Testis (tissue), 3 donors: ENCODE data around the gene RSAD2. TPM values are rescaled to one million over a fixed set of nuclear protein-coding genes. Genes with fewer than 3 reads are reported as not detected.

Experiments
- DNase-seq: peaks from one replicate; pipeline ENCODE4 v3.0.0-alpha.2; 2019
- H3K27ac ChIP-seq, 2 donors: fragments of 200-600 bp; sonication (generic); one replicate each; pipeline ENCODE4 v1.5.1; 2019
- H3K27me3 ChIP-seq: fragments of 200-600 bp; sonication (generic); one replicate; pipeline ENCODE4 v1.5.1; 2019
- H3K36me3 ChIP-seq: fragments of 200-600 bp; sonication (generic); one replicate; pipeline ENCODE4 v1.5.1; 2017; ENCODE audit warnings: low read depth; ENCODE audit errors: missing control alignments
- H3K4me1 ChIP-seq: fragments of 200-600 bp; sonication (generic); one replicate; pipeline ENCODE4 v1.5.1; 2019
- H3K4me3 ChIP-seq, 2 donors: fragments of 200-600 bp; sonication (generic); one replicate each; pipeline ENCODE4 v1.5.1; 2017 to 2019
- H3K9me3 ChIP-seq: fragments of 200-600 bp; sonication (generic); one replicate; pipeline ENCODE4 v1.5.1; 2017
- CTCF ChIP-seq, 3 experiments: fragments of 450-650 bp in 2 of 3; fragments of 200-600 bp in 1 of 3; sonication (generic) in 1 of 3; IDR thresholded peaks; one replicate each; pipeline ENCODE4 v1.5.1; 2016 to 2019; ENCODE audit warnings: antibody characterized with exemption in 3 of 3, mild to moderate bottlenecking in 2 of 3, moderate library complexity in 1 of 3
- POLR2A ChIP-seq: fragments of 450-650 bp; IDR thresholded peaks from one replicate; pipeline ENCODE4 v1.6.1; 2017; ENCODE audit warnings: antibody characterized with exemption, mild to moderate bottlenecking, moderate library complexity
- WGBS, 2 donors: methylation state at CpG; one replicate each; pipeline ENCODE4 v1.1.5; 2018; 5-methylcytosine and 5-hydroxymethylcytosine counted together
- intact Hi-C: fragments of 100-400 bp; cut with DNase I; formaldehyde crosslinking; loops from one replicate; pipeline ENCODE4 v1.15.1; 2023; ENCODE audit warnings: low total_unique reads
- polyA plus RNA-seq: library from polyadenylated mRNA; stranded (reverse); fragments of 350-450 nt; fragmentation: Illumina TruSeq; extraction: RNeasy Lipid Tissue Mini Kit (QIAGEN cat#74804); gene quantifications from one replicate; pipeline ENCODE4 v1.2.3, GENCODE V29; 2014; ENCODE audit warnings: low read depth, low replicate concordance; ENCODE audit not compliant: insufficient read depth
- total RNA-seq, 2 donors: library from RNA; depleted of rRNA; stranded (reverse); fragments of >200 nt; gene quantifications; one replicate each; pipeline ENCODE4 v1.2.3, GENCODE V29; 2016

Gene RSAD2
- total and polyA plus RNA-seq, 3 donors from 2014 or later, result 2.3 to 5.5 (median 4.4) TPM

GRCh38 chr2:6937157-6937556 is 59.6 kb downstream of the RSAD2 start:
- Histone ChIP-seq H3K27ac (no peak overlapping the region), H3K27me3 (no peaks in the 10 kb centered on the region), H3K36me3 (no peaks in the 10 kb centered on the region), H3K9me3 (no peaks in the 10 kb centered on the region), H3K4me3 (no peak overlapping the region), H3K4me1 (no peaks in the 10 kb centered on the region)
- TF ChIP-seq CTCF (IDR thresholded peaks at IDR 0.05) (no peak), POLR2A (no peak)
- 92 to 93% methylated on average over 2 of the region's 2 CpGs for WGBS, 2 donors
- DNase-seq, result no peak
- intact Hi-C loops, result no loop called here

GRCh38 chr2:6937582-6937981 is 60.0 kb downstream of the RSAD2 start:
- DNase-seq, result no peak
- intact Hi-C loops, result no loop called here
- no peak overlapping the region for H3K27ac ChIP-seq
- TF ChIP-seq POLR2A, result no peak
- TF ChIP-seq CTCF (IDR thresholded peaks at IDR 0.05), result no peak
- WGBS, 2 donors, result 84 to 87% methylated on average over 4 of the region's 4 CpGs
- no peaks in the 10 kb centered on the region for H3K4me1 ChIP-seq
- no peaks in the 10 kb centered on the region for H3K27me3 ChIP-seq
- no peaks in the 10 kb centered on the region for H3K9me3 ChIP-seq
- no peaks in the 10 kb centered on the region for H3K36me3 ChIP-seq
- H3K4me3 ChIP-seq, result no peak overlapping the region

- intact Hi-C loops, result no loop called here
- no peak for DNase-seq
- no peaks in the 10 kb centered on the region for H3K36me3 ChIP-seq
- H3K27ac ChIP-seq, result no peak overlapping the region
- H3K9me3 ChIP-seq, result no peaks in the 10 kb centered on the region
- H3K4me3 ChIP-seq, result no peak overlapping the region
- 92% methylated on average over 2 of the region's 2 CpGs for WGBS, 2 donors
- TF ChIP-seq CTCF (IDR thresholded peaks at IDR 0.05) (no peak), POLR2A (no peak)
- no peaks in the 10 kb centered on the region for H3K27me3 ChIP-seq
- peaks cover 6% of the 10 kb centered on the region for H3K4me1 ChIP-seq
These were observed 61.5 kb downstream of the RSAD2 start for GRCh38 chr2:6939071-6939470.

GRCh38 chr2:6940820-6941219 is 63.2 kb downstream of the RSAD2 start:
- intact Hi-C loops, result no loop called here
- H3K36me3 ChIP-seq, result no peaks in the 10 kb centered on the region
- H3K4me1 ChIP-seq, result peaks cover 6% of the 10 kb centered on the region
- no peak overlapping the region for H3K27ac ChIP-seq
- 86 to 88% methylated on average over 2 of the region's 2 CpGs for WGBS, 2 donors
- TF ChIP-seq CTCF (IDR thresholded peaks at IDR 0.05) (no peak), POLR2A (no peak)
- DNase-seq, result no peak
- H3K27me3 ChIP-seq, result no peaks in the 10 kb centered on the region
- no peaks in the 10 kb centered on the region for H3K9me3 ChIP-seq
- no peak overlapping the region for H3K4me3 ChIP-seq

- no peaks in the 10 kb centered on the region for H3K36me3 ChIP-seq
- H3K9me3 ChIP-seq, result no peaks in the 10 kb centered on the region
- WGBS, 2 donors, result 93 to 94% methylated on average over 10 of the region's 10 CpGs
- peaks cover 6% of the 10 kb centered on the region for H3K4me1 ChIP-seq
- no peak overlapping the region for H3K4me3 ChIP-seq
- TF ChIP-seq POLR2A, result no peak
- no peak for TF ChIP-seq CTCF (IDR thresholded peaks at IDR 0.05)
- DNase-seq, result no peak
- H3K27ac ChIP-seq, result no peak overlapping the region
- intact Hi-C loops, result no loop called here
- H3K27me3 ChIP-seq, result no peaks in the 10 kb centered on the region
These were observed 63.9 kb downstream of the RSAD2 start for GRCh38 chr2:6941299-6942046.
